HG02884 (cell line): ENCODE data around the gene CCDC90B.
"Not testable (repeated sequence)": the region's sequence is repeated elsewhere in the genome, so short reads cannot be mapped to it uniquely, and the experiment has no call there.

ENCODE experiments used
- ATAC-seq: cut with Tn5 transposase; IDR thresholded peaks from one replicate; pipeline ENCODE4 v1.9.1; 2021; ENCODE audit warnings: mild to moderate bottlenecking, moderate library complexity; ENCODE audit not compliant: unreplicated experiment

CCDC90B gene

GRCh38 chr11:83292709-83293456, 6.7 kb upstream of the CCDC90B start:
- ATAC-seq, result peak; percentile 74

GRCh38 chr11:83287631-83288030, 1.5 kb upstream of the CCDC90B start:
- no peak for ATAC-seq

- peak; percentile 36 for ATAC-seq
These were observed 906 bp downstream of the CCDC90B start for GRCh38 chr11:83285151-83285770.

GRCh38 chr11:83284501-83285150, 1.5 kb downstream of the CCDC90B start:
- no peak for ATAC-seq

GRCh38 chr11:83282084-83282716, 4.0 kb downstream of the CCDC90B start:
- ATAC-seq, result no peak

- ATAC-seq, result no peak
These were observed 5.9 kb downstream of the CCDC90B start for GRCh38 chr11:83280256-83280655.

GRCh38 chr11:83278351-83278750, 7.8 kb downstream of the CCDC90B start:
- no peak for ATAC-seq

- no peak for ATAC-seq
These were observed 10.1 kb downstream of the CCDC90B start for GRCh38 chr11:83275888-83276641.

- ATAC-seq, result no peak
These were observed 13.5 kb downstream of the CCDC90B start for GRCh38 chr11:83272627-83273026.

GRCh38 chr11:83271734-83272133, 14.4 kb downstream of the CCDC90B start:
- ATAC-seq, result not testable (repeated sequence)

GRCh38 chr11:83269080-83269479, 17.1 kb downstream of the CCDC90B start:
- not testable (repeated sequence) for ATAC-seq

- no peak for ATAC-seq
These were observed 20.8 kb downstream of the CCDC90B start for GRCh38 chr11:83265331-83265730.

- no peak for ATAC-seq
These were observed 26.6 kb downstream of the CCDC90B start for GRCh38 chr11:83259559-83259958.

GRCh38 chr11:83257761-83258168, 28.4 kb downstream of the CCDC90B start:
- no peak for ATAC-seq

GRCh38 chr11:83256602-83257340, 29.4 kb downstream of the CCDC90B start:
- no peak for ATAC-seq

GRCh38 chr11:83255366-83255765, 30.8 kb downstream of the CCDC90B start:
- ATAC-seq, result no peak

GRCh38 chr11:83252941-83253340, 33.2 kb downstream of the CCDC90B start:
- ATAC-seq, result no peak

- ATAC-seq, result no peak
These were observed 33.9 kb downstream of the CCDC90B start for GRCh38 chr11:83252266-83252665.

- peak; percentile 67 for ATAC-seq
These were observed 36.1 kb downstream of the CCDC90B start for GRCh38 chr11:83249972-83250593.

- ATAC-seq, result no peak
These were observed 36.7 kb downstream of the CCDC90B start for GRCh38 chr11:83249445-83249844.
